ENCODE data around the gene UGT1A5. TPM values are rescaled to one million over a fixed set of nuclear protein-coding genes. Genes with fewer than 3 reads are reported as not detected.

UGT1A5 gene
- total and polyA plus RNA-seq, 2 of the 8 experiments (the other 6 are each of a cell fraction or from before 2014, with no cell fraction given), result not detected

DNA sequence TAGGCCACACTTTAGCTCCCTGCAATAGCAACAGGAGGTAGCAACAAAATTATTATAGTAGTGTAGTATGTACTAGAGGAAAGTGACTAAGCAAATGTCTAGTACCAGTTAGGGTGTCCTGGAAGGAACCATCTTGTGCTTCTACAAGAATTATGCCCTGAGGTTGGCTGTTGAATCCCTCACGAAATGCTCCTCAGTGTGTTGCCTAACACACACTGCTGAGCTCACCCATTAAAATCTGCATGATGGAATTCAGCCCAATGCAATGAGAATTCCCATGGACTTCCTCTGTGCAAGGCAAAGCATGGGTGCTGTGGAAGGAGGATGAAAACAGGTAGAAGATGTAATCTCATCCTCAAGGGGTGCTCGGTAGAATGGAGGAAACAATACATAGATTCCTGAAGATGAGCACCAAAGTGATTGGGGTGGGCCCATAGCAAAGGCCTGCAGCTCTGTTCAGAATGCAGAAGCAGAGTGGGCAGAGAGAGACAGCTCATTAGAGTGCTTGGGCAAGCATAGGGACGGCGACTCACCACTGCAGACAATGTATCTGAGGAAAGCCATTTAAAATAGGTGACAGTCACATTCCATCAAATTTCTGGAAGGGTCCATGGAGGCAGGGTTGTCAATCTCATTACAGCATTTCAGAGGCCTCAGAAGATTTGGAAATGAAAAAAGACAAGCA, 32.2 kb upstream of the UGT1A5 start (continued):
- no peak for TF ChIP-seq CHD7 (IDR thresholded peaks at IDR 0.05; ENCODE audit: insufficient replicate concordance, low read length)
- no peak for TF ChIP-seq CBX8 (IDR thresholded peaks at IDR 0.05; ENCODE audit: borderline replicate concordance, low read depth, low read length)
- no peak for TF ChIP-seq EZH2 (IDR thresholded peaks at IDR 0.05; ENCODE audit: low read depth, low read length, severe bottlenecking)
- no peak for TF ChIP-seq YY1 (IDR thresholded peaks at IDR 0.05; ENCODE audit: low read depth, low read length)
- no peak for TF ChIP-seq TCF12 (IDR thresholded peaks at IDR 0.05; ENCODE audit: low read depth, low read length)
- TF ChIP-seq POLR2A (IDR thresholded peaks at IDR 0.05; ENCODE audit: control extremely low read depth in 1 of 2, low read depth in 2 of 2, low read length in 2 of 2), result no peak
- TF ChIP-seq FOSL1 (IDR thresholded peaks at IDR 0.05; ENCODE audit: insufficient read depth, low read depth, low read length), result no peak
- no peak for TF ChIP-seq CREB1 (IDR thresholded peaks at IDR 0.05)
- TF ChIP-seq MAFK (IDR thresholded peaks at IDR 0.05; ENCODE audit: low read depth, low read length), result no peak
- no peak for TF ChIP-seq POU5F1 (IDR thresholded peaks at IDR 0.05; ENCODE audit: low read depth, low read length)
- TF ChIP-seq EP300 (IDR thresholded peaks at IDR 0.05; ENCODE audit: borderline replicate concordance in 1 of 2, low read depth in 2 of 2, low read length in 2 of 2), result no peak

Measured in H1 (cell line).